HepG2 (cell line): ENCODE results near the gene TREH. TPM values are rescaled to one million over a fixed set of nuclear protein-coding genes. Genes with fewer than 3 reads are reported as not detected.

Source experiments
- MTERF4 ChIP-seq: sonication (generic); formaldehyde crosslinking; IDR thresholded peaks from 2 replicates; pipeline ENCODE4 v1.8.0; 2023; ENCODE audit warnings: mild to moderate bottlenecking, missing genetic modification reagents
- NR2C2 ChIP-seq: sonication (generic); formaldehyde crosslinking; IDR thresholded peaks from 2 replicates; pipeline ENCODE4 v1.4.0; 2020; ENCODE audit warnings: missing genetic modification reagents, mild to moderate bottlenecking, moderate library complexity, borderline replicate concordance
- POLR2G ChIP-seq: fragments of 200-400 bp; formaldehyde crosslinking; IDR thresholded peaks from 2 replicates; pipeline ENCODE4 v1.6.1; 2018; ENCODE audit warnings: mild to moderate bottlenecking, low read depth, low read length, moderate library complexity
- RBM22 ChIP-seq: fragments of 200-400 bp; formaldehyde crosslinking; optimal IDR thresholded peaks from 2 replicates; pipeline ENCODE3; 2017; ENCODE audit warnings: mild to moderate bottlenecking, low read length, moderate library complexity
- SOX13 ChIP-seq, 3 experiments: fragments of 450-650 bp in 1 of 3; sonication (generic) in 1 of 3; formaldehyde crosslinking in 1 of 3; IDR thresholded peaks in 2 of 3; conservative IDR thresholded peaks in 1 of 3; 2 replicates each; pipeline versions ENCODE4 v1.5.0 to v1.6.1; 2016 to 2020; ENCODE audit warnings: antibody characterized with exemption in 1 of 3, mild to moderate bottlenecking in 1 of 3, missing compliant biosample characterization in 1 of 3, missing genetic modification reagents in 1 of 3, moderate library complexity in 1 of 3
- SSRP1 ChIP-seq: IDR thresholded peaks from 2 replicates; pipeline ENCODE4 v1.6.1; 2016; ENCODE audit warnings: control low read depth
- ZNF318 ChIP-seq: sonication (generic); formaldehyde crosslinking; IDR thresholded peaks from 2 replicates; pipeline ENCODE4 v1.4.0; 2020; ENCODE audit warnings: mild to moderate bottlenecking, missing genetic modification reagents
- ZNF34 ChIP-seq: sonication (generic); formaldehyde crosslinking; IDR thresholded peaks from 2 replicates; pipeline ENCODE4 v1.4.0; 2020; ENCODE audit warnings: mild to moderate bottlenecking, missing genetic modification reagents, borderline replicate concordance
- ZNF367 ChIP-seq: sonication (generic); formaldehyde crosslinking; IDR thresholded peaks from 2 replicates; pipeline ENCODE4 v1.4.0; 2020; ENCODE audit warnings: missing genetic modification reagents, borderline replicate concordance
- ZNF451 ChIP-seq: sonication (generic); formaldehyde crosslinking; IDR thresholded peaks from 2 replicates; pipeline ENCODE4 v1.5.0; 2020; ENCODE audit warnings: mild to moderate bottlenecking, missing genetic modification reagents
- ZNF503 ChIP-seq: sonication (generic); formaldehyde crosslinking; IDR thresholded peaks from 2 replicates; pipeline ENCODE4 v1.4.0; 2020; ENCODE audit warnings: missing genetic modification reagents
- ZNF713 ChIP-seq: sonication (generic); formaldehyde crosslinking; IDR thresholded peaks from 2 replicates; pipeline ENCODE4 v1.4.0; 2020; ENCODE audit warnings: mild to moderate bottlenecking, missing genetic modification reagents
- ZNF883 ChIP-seq: sonication (generic); formaldehyde crosslinking; IDR thresholded peaks from 2 replicates; pipeline ENCODE4 v1.5.1; 2020; ENCODE audit warnings: mild to moderate bottlenecking, missing genetic modification reagents; ENCODE audit errors: not compliant biosample characterization
- ZNF891 ChIP-seq: sonication (generic); formaldehyde crosslinking; IDR thresholded peaks from 2 replicates; pipeline ENCODE4 v1.5.0; 2020; ENCODE audit warnings: mild to moderate bottlenecking, missing genetic modification reagents
- ZSCAN5A ChIP-seq: sonication (generic); formaldehyde crosslinking; IDR thresholded peaks from 2 replicates; pipeline ENCODE4 v1.8.0; 2022; ENCODE audit warnings: mild to moderate bottlenecking, missing genetic modification reagents, borderline replicate concordance
- polyA plus RNA-seq, 8 experiments: library from polyadenylated mRNA; depleted of rRNA in 3 of 8; stranded (reverse) in 7 of 8; unstranded in 1 of 8; fragments of >200 nt; fragmentation: Illumina TruSeq in 4 of 8; extraction: Trizol in 4 of 8; gene quantifications; 2 replicates each; pipeline versions ENCODE4 v1.2.1 to v1.2.3, GENCODE V29; 2011 to 2016; ENCODE audit warnings: low read depth in 4 of 8, missing spikeins in 1 of 8, mixed read lengths in 1 of 8; ENCODE audit not compliant: insufficient read depth in 1 of 8
- total RNA-seq, 5 experiments: library from RNA; depleted of rRNA; stranded (reverse); fragments of >200 nt; fragmentation: Illumina TruSeq; extraction: Trizol; gene quantifications; 2 replicates each; pipeline ENCODE4 v1.2.3, GENCODE V29; 2016; ENCODE audit warnings: low read depth in 1 of 5

The TREH gene
- total and polyA plus RNA-seq, 2 of the 13 experiments (the other 11 are each of a cell fraction or from before 2014, with no cell fraction given): 0.53 to 0.86 TPM

- TF ChIP-seq ZNF318: peak; percentile 24; the same call in 1 of the 2 replicates
- TF ChIP-seq NR2C2 (CRISPR knock-in tag): no peak
- no peak for TF ChIP-seq SOX13 (IDR thresholded peaks at IDR 0.05)
- peak in 1 of 2 experiments; percentile 5; a peak in 1 of 4 replicates for TF ChIP-seq SOX13 (CRISPR knock-in tag; conservative IDR thresholded peaks at IDR 0.05 in 1 of 2, IDR thresholded peaks at IDR 0.05 in 1 of 2)
- no peak for TF ChIP-seq ZNF503 (CRISPR knock-in tag)
- TF ChIP-seq SSRP1 (CRISPR knock-in tag): peak; percentile 6; the same call in 1 of the 2 replicates
- no peak for TF ChIP-seq ZNF34 (CRISPR knock-in tag)
- 0 out of 2 replicates have a peak, but pooled peaks have one; percentile 9 for TF ChIP-seq ZSCAN5A
- TF ChIP-seq ZNF451 (CRISPR knock-in tag): no peak
- TF ChIP-seq ZNF367: no peak
- no peak for TF ChIP-seq ZNF891 (CRISPR knock-in tag)
- no peak for TF ChIP-seq MTERF4 (CRISPR knock-in tag)
- no peak for TF ChIP-seq ZNF713 (CRISPR knock-in tag)
- no peak for TF ChIP-seq ZNF883
- TF ChIP-seq RBM22: no peak
- peak; percentile 27 for TF ChIP-seq POLR2G
Measured at GRCh38 chr11:118621071-118621783, 58.2 kb downstream of the TREH start (continued).
